ENCODE data around the gene CEP128.

Gene CEP128

DNA sequence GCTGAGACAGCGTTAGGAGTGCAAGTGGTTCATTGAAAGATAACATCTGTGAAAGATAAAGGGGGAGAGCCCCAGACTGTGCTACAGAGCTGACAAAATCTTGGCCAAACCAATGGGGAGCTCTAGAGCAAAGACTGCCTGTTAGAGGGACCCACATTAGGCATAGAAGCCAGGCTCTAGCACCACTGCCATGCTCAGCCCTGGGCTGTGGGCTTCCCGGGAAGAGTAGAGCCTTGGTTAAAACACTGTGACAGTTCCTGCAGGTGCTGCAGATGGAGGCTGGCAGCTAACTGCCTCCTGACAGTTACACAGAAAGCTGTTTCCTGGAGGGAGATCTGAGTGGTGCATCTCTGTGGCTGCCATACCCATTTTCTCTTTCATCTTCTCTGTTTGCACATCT lies 36.9 kb upstream of the CEP128 start:
- WGBS (ENCODE audit: extremely low coverage, insufficient coverage, insufficient read length) = no CpG with 5 or more reads among the region's 2 CpGs
- no peak overlapping the region for H3K4me2 ChIP-seq (ENCODE audit: low read length)
- H3K18ac ChIP-seq (ENCODE audit: low read length) = no peak overlapping the region
- no peak overlapping the region for H3K4ac ChIP-seq (ENCODE audit: low read depth, low read length)
- peaks cover 2% of the 10 kb centered on the region for H3K79me1 ChIP-seq (ENCODE audit: low read length)
- H3K9ac ChIP-seq (ENCODE audit: low read length) = no peak overlapping the region
- H3K27ac ChIP-seq (ENCODE audit: low read depth, low read length) = no peak overlapping the region
- no peaks in the 10 kb centered on the region for H3K27me3 ChIP-seq (ENCODE audit: insufficient read depth, low read length)
- H3K4me3 ChIP-seq (ENCODE audit: low read depth, low read length) = no peak overlapping the region
- no peak overlapping the region for H2AFZ ChIP-seq (ENCODE audit: insufficient read depth, low read length, poor library complexity)
- no peak overlapping the region for H3K23ac ChIP-seq (ENCODE audit: low read length)
- no peak for DNase-seq
- no peak overlapping the region for H2BK120ac ChIP-seq (ENCODE audit: insufficient read depth, low read length, poor library complexity)
- H3K4me1 ChIP-seq (ENCODE audit: control insufficient read depth in 1 of 2, insufficient read depth in 2 of 2, low read length in 2 of 2) = peaks cover 9 to 12% of the 10 kb centered on the region in 2 experiments
- H2AK5ac ChIP-seq (ENCODE audit: low read length) = no peak overlapping the region
- no peak overlapping the region for H2BK12ac ChIP-seq (ENCODE audit: low read length)
- H3K36me3 ChIP-seq (ENCODE audit: control insufficient read depth in 1 of 2, insufficient read depth in 2 of 2, low read length in 2 of 2) = no peaks in the 10 kb centered on the region
- H3K79me2 ChIP-seq (ENCODE audit: control insufficient read depth, insufficient read depth, low read length, poor library complexity) = no peaks in the 10 kb centered on the region
- no peak overlapping the region for H2BK5ac ChIP-seq (ENCODE audit: low read depth, low read length, poor library complexity)
- no peak overlapping the region for H3K14ac ChIP-seq (ENCODE audit: low read length)
- H4K91ac ChIP-seq (ENCODE audit: low read depth, low read length) = no peak overlapping the region
- no peak overlapping the region for H4K12ac ChIP-seq (ENCODE audit: low read depth, low read length)
- H3K9me3 ChIP-seq (ENCODE audit: insufficient read depth, low read depth, low read length) = no peaks in the 10 kb centered on the region
- no peak overlapping the region for H4K8ac ChIP-seq (ENCODE audit: low read depth, low read length)

DNA sequence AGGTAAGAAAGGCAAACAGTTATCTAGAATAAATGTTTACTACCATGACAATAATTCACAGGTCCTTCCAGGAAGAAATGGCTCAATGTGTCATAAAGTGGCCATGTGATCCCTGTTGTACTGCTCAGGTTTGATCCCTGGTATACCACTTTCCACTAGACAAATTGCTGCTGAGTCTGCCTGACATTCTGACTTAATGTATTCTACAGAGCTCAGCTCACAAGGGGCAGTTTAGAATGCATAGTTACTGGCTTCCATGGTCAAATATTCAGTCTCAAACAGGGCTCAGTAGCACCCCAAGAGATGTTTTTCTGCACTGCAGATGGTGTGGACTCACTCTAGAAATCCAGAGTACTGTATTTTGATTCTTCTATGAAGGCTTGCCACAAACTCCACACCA lies 35.7 kb upstream of the CEP128 start:
- Histone ChIP-seq H3K36me3 (ENCODE audit: control insufficient read depth in 1 of 2, insufficient read depth in 2 of 2, low read length in 2 of 2) (no peaks in the 10 kb centered on the region), H3K18ac (ENCODE audit: low read length) (no peak overlapping the region), H2AFZ (ENCODE audit: insufficient read depth, low read length, poor library complexity) (no peak overlapping the region), H2BK120ac (ENCODE audit: insufficient read depth, low read length, poor library complexity) (no peak overlapping the region), H2BK12ac (ENCODE audit: low read length) (no peak overlapping the region), H3K14ac (ENCODE audit: low read length) (no peak overlapping the region), H3K79me2 (ENCODE audit: control insufficient read depth, insufficient read depth, low read length, poor library complexity) (no peaks in the 10 kb centered on the region), H4K8ac (ENCODE audit: low read depth, low read length) (no peak overlapping the region), H2AK5ac (ENCODE audit: low read length) (no peak overlapping the region), H4K12ac (ENCODE audit: low read depth, low read length) (no peak overlapping the region), H2BK5ac (ENCODE audit: low read depth, low read length, poor library complexity) (no peak overlapping the region), H3K4me2 (ENCODE audit: low read length) (no peak overlapping the region), H3K4ac (ENCODE audit: low read depth, low read length) (no peak overlapping the region), H3K23ac (ENCODE audit: low read length) (no peak overlapping the region), H3K4me1 (ENCODE audit: control insufficient read depth in 1 of 2, insufficient read depth in 2 of 2, low read length in 2 of 2) (peaks cover 9 to 12% of the 10 kb centered on the region in 2 experiments), H3K27me3 (ENCODE audit: insufficient read depth, low read length) (no peaks in the 10 kb centered on the region), H3K4me3 (ENCODE audit: low read depth, low read length) (no peak overlapping the region), H3K79me1 (ENCODE audit: low read length) (peaks cover 2% of the 10 kb centered on the region), H4K91ac (ENCODE audit: low read depth, low read length) (no peak overlapping the region), H3K27ac (ENCODE audit: low read depth, low read length) (no peak overlapping the region), H3K9ac (ENCODE audit: low read length) (no peak overlapping the region), H3K9me3 (ENCODE audit: insufficient read depth, low read depth, low read length) (no peaks in the 10 kb centered on the region)
- DNase-seq = no peak

DNA sequence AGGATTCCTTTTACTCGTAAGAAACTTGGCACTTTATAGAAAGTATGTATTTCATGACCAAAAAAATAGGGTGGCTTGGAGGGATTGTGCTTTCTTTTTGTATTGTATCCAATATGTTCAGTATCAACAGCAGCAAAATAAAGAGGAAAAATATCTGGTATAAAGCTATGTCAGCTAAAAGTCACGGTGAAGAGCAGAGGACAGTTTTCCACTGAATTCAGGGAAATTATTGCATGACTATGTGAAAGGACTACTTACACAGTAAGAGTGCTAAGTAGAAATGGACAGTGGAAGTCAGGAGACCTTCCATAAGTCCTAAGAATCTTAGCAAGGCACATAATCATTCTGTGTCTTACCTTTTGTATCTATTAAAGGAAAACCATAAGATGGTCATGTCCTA lies 33.1 kb upstream of the CEP128 start:
- H4K12ac ChIP-seq (ENCODE audit: low read depth, low read length) = no peak overlapping the region
- no peak overlapping the region for H3K23ac ChIP-seq (ENCODE audit: low read length)
- H3K79me2 ChIP-seq (ENCODE audit: control insufficient read depth, insufficient read depth, low read length, poor library complexity) = no peaks in the 10 kb centered on the region
- no peak overlapping the region for H2BK12ac ChIP-seq (ENCODE audit: low read length)
- no peak overlapping the region for H4K8ac ChIP-seq (ENCODE audit: low read depth, low read length)
- no peaks in the 10 kb centered on the region for H3K27me3 ChIP-seq (ENCODE audit: insufficient read depth, low read length)
- H3K4me3 ChIP-seq (ENCODE audit: low read depth, low read length) = no peak overlapping the region
- H3K18ac ChIP-seq (ENCODE audit: low read length) = no peak overlapping the region
- H2AFZ ChIP-seq (ENCODE audit: insufficient read depth, low read length, poor library complexity) = no peak overlapping the region
- peaks cover 9 to 12% of the 10 kb centered on the region in 2 experiments for H3K4me1 ChIP-seq (ENCODE audit: control insufficient read depth in 1 of 2, insufficient read depth in 2 of 2, low read length in 2 of 2)
- no peak overlapping the region for H3K9ac ChIP-seq (ENCODE audit: low read length)
- no peak overlapping the region for H3K4me2 ChIP-seq (ENCODE audit: low read length)
- no peak for DNase-seq
- no peak overlapping the region for H2AK5ac ChIP-seq (ENCODE audit: low read length)
- H3K14ac ChIP-seq (ENCODE audit: low read length) = no peak overlapping the region
- H3K36me3 ChIP-seq (ENCODE audit: control insufficient read depth in 1 of 2, insufficient read depth in 2 of 2, low read length in 2 of 2) = no peaks in the 10 kb centered on the region
- WGBS (ENCODE audit: extremely low coverage, insufficient coverage, insufficient read length) = no CpG with 5 or more reads among the region's 2 CpGs
- H2BK120ac ChIP-seq (ENCODE audit: insufficient read depth, low read length, poor library complexity) = no peak overlapping the region
- no peak overlapping the region for H4K91ac ChIP-seq (ENCODE audit: low read depth, low read length)
- H2BK5ac ChIP-seq (ENCODE audit: low read depth, low read length, poor library complexity) = no peak overlapping the region
- H3K27ac ChIP-seq (ENCODE audit: low read depth, low read length) = no peak overlapping the region
- H3K9me3 ChIP-seq (ENCODE audit: insufficient read depth, low read depth, low read length) = no peaks in the 10 kb centered on the region
- H3K79me1 ChIP-seq (ENCODE audit: low read length) = peaks cover 2% of the 10 kb centered on the region
- H3K4ac ChIP-seq (ENCODE audit: low read depth, low read length) = no peak overlapping the region

DNA sequence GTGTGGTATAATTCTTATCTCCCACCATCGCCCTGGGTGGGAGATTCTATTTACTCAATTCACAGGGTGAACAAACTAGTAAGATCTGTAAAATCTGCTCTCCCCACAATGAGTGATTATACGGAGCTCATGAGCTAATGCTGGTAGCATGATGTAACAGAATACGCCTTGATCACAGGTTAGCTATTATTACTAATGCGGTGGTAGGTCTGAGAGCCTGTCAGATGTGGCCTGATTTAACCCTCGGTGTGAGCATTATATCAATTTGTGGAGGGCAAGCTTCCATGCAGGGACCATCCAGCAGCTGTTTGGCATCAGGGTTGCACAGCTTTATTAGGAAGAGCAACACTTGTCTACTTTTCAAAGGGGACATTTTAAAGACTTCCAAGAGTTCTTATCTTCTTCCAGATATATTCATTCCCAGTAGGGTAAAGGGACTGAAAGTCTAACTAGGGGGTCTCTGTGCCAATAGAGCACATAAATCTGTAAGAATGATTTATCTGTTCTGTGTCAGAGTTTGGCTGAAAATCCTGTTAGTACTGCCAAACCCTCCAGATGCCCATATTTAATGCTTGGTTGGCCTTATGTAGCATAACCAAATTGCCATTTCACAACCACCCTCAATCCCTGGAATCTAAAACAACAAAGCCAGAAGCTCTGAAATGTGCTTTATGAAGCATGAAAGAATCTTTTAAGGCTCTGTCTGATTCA lies 32.5 kb upstream of the CEP128 start:
- Histone ChIP-seq H3K4me3 (ENCODE audit: low read depth, low read length) (no peak overlapping the region), H3K27me3 (ENCODE audit: insufficient read depth, low read length) (no peaks in the 10 kb centered on the region), H3K4me1 (ENCODE audit: control insufficient read depth in 1 of 2, insufficient read depth in 2 of 2, low read length in 2 of 2) (peaks cover 9 to 12% of the 10 kb centered on the region in 2 experiments), H3K9me3 (ENCODE audit: insufficient read depth, low read depth, low read length) (no peaks in the 10 kb centered on the region), H3K18ac (ENCODE audit: low read length) (no peak overlapping the region), H4K12ac (ENCODE audit: low read depth, low read length) (no peak overlapping the region), H2AK5ac (ENCODE audit: low read length) (no peak overlapping the region), H3K79me1 (ENCODE audit: low read length) (peaks cover 2% of the 10 kb centered on the region), H3K9ac (ENCODE audit: low read length) (no peak overlapping the region), H4K91ac (ENCODE audit: low read depth, low read length) (no peak overlapping the region), H2BK120ac (ENCODE audit: insufficient read depth, low read length, poor library complexity) (no peak overlapping the region), H3K14ac (ENCODE audit: low read length) (no peak overlapping the region), H3K4ac (ENCODE audit: low read depth, low read length) (no peak overlapping the region), H3K23ac (ENCODE audit: low read length) (no peak overlapping the region), H3K4me2 (ENCODE audit: low read length) (no peak overlapping the region), H2AFZ (ENCODE audit: insufficient read depth, low read length, poor library complexity) (no peak overlapping the region), H3K36me3 (ENCODE audit: control insufficient read depth in 1 of 2, insufficient read depth in 2 of 2, low read length in 2 of 2) (no peaks in the 10 kb centered on the region), H4K8ac (ENCODE audit: low read depth, low read length) (no peak overlapping the region), H2BK5ac (ENCODE audit: low read depth, low read length, poor library complexity) (no peak overlapping the region), H3K27ac (ENCODE audit: low read depth, low read length) (no peak overlapping the region), H2BK12ac (ENCODE audit: low read length) (no peak overlapping the region), H3K79me2 (ENCODE audit: control insufficient read depth, insufficient read depth, low read length, poor library complexity) (no peaks in the 10 kb centered on the region)
- WGBS (ENCODE audit: extremely low coverage, insufficient coverage, insufficient read length) = no CpG with 5 or more reads among the region's 5 CpGs
- DNase-seq = peak; percentile 57 to 88
